ENCODE data around the gene CTTNBP2NL.

Gene CTTNBP2NL

DNA sequence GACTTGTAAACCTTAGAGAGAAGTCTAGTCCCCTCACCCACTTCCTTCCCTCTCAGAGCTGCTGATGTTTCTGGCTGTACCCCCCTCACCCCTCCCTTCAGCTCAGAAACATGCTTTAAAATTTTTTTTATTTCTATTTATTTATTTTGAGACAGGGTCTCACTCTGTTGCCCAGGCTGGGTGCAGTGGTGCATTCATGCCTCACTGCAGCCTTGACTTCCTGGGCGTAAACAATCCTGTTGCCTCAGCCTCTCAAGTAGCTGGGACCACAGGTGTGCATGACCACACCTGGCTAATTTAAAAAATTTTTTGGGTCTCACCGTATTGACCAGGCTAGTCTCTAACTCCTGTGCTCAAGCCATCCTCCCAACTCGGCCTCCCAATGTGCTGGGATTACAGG is 109.9 kb downstream of the CTTNBP2NL start:
- no peak overlapping the region for H3K4me3 Mint-ChIP-seq
- H3K27ac Mint-ChIP-seq: no peak overlapping the region
- DNase-seq (ENCODE audit: low spot score): no peak
- H3K27me3 Mint-ChIP-seq (ENCODE audit: low read depth): peaks cover 82% of the 10 kb centered on the region
- peaks cover 3% of the 10 kb centered on the region for H3K4me1 Mint-ChIP-seq (ENCODE audit: low read depth)
- no peaks in the 10 kb centered on the region for H3K9me3 Mint-ChIP-seq
- H3K36me3 Mint-ChIP-seq (ENCODE audit: low read depth): no peaks in the 10 kb centered on the region

DNA sequence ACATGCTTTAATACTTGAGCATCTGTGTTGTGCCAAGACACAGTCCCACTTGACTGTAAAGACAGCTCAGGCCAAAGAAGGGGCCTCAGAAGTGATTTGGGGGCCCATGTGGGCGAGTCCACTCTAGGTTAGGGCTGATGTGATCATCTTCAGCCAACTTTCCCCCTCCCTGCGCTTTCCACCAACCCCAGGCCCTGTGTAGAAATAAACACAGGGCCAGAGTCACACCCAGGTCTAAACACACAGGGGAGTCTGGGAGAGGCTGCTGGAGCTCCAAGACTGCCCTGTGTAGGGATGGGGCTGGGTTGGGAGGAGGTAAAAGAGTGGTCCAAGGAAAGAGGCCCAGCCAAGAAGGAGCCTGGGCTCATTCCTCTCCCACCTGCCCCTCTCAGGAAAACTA is 110.3 kb downstream of the CTTNBP2NL start:
- no peak for DNase-seq (ENCODE audit: low spot score)
- H3K27me3 Mint-ChIP-seq (ENCODE audit: low read depth): peaks cover 81% of the 10 kb centered on the region
- H3K4me1 Mint-ChIP-seq (ENCODE audit: low read depth): peaks cover 3% of the 10 kb centered on the region
- no peak overlapping the region for H3K27ac Mint-ChIP-seq
- no peaks in the 10 kb centered on the region for H3K9me3 Mint-ChIP-seq
- no peak overlapping the region for H3K4me3 Mint-ChIP-seq
- H3K36me3 Mint-ChIP-seq (ENCODE audit: low read depth): no peaks in the 10 kb centered on the region

DNA sequence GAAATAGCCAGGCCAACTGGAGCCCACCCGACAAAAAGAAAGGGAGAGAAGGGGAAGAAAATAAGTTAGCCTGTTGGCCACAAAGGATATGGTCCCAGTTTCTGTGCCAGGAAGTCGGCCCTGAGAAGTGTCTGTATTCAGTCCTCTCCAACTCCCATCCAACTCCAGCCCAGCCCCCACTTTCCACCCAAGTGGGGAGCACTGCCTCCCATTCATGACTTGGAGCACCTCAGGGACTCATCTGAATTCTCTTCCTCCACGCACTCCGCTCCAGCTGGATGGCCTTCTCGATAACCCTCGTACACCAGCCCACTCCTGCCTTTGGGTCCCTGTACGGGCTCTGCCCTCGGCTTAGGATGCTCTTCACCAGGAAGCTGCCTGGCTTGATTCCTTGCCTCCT is 110.7 kb downstream of the CTTNBP2NL start:
- DNase-seq (ENCODE audit: low spot score): no peak
- no peak overlapping the region for H3K27ac Mint-ChIP-seq
- H3K27me3 Mint-ChIP-seq (ENCODE audit: low read depth): peaks cover 81% of the 10 kb centered on the region
- H3K4me3 Mint-ChIP-seq: no peak overlapping the region
- peaks cover 3% of the 10 kb centered on the region for H3K4me1 Mint-ChIP-seq (ENCODE audit: low read depth)
- no peaks in the 10 kb centered on the region for H3K36me3 Mint-ChIP-seq (ENCODE audit: low read depth)
- no peaks in the 10 kb centered on the region for H3K9me3 Mint-ChIP-seq

DNA sequence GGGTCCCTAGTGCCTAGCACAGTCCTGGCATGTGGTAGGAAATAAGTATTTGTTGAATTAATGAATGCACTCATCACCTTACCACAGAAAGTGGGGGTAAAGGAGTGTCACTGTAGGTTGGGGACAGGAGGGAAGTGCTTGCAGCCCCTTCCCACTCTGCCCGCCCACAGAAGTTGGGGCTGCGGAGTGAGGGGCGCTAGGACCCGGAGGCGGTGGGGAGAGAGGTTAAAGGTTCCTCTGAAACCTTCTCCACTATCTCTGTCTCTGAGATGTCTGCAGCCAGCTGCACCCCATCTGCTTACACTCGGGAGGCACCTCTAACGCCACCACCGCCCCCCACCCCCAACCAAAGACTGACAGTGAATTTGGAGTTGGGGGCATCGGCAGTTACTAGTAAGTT is 111.3 kb downstream of the CTTNBP2NL start:
- no peak for DNase-seq (ENCODE audit: low spot score)
- H3K27ac Mint-ChIP-seq: no peak overlapping the region
- no peaks in the 10 kb centered on the region for H3K9me3 Mint-ChIP-seq
- peaks cover 84% of the 10 kb centered on the region for H3K27me3 Mint-ChIP-seq (ENCODE audit: low read depth)
- H3K4me1 Mint-ChIP-seq (ENCODE audit: low read depth): peaks cover 3% of the 10 kb centered on the region
- peak overlapping the region; percentile 81 for H3K4me3 Mint-ChIP-seq
- H3K36me3 Mint-ChIP-seq (ENCODE audit: low read depth): no peaks in the 10 kb centered on the region

DNA sequence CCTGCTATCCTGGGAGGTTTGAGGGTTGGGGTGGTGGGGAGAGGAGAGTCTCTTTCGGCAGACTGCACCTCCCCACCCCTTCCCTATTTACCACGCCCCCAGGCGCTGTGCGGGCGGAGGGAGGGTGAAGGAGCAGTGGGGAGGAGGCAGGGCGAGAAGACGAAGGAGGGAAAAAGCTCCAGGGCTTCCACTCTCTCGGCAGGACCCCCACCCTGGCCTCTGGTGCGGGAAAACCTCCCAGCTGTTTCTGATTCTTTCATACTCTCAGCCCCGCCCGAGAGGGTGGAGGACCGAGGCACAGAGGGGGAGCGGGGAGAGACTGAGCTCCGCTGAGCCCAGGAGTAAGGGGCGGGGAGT is 111.9 kb downstream of the CTTNBP2NL start:
- DNase-seq (ENCODE audit: low spot score): no peak
- Mint-ChIP-seq H3K27ac (no peak overlapping the region), H3K4me1 (ENCODE audit: low read depth) (peaks cover 3% of the 10 kb centered on the region), H3K9me3 (no peaks in the 10 kb centered on the region), H3K27me3 (ENCODE audit: low read depth) (peaks cover 78% of the 10 kb centered on the region), H3K4me3 (peak overlapping the region; percentile 81), H3K36me3 (ENCODE audit: low read depth) (no peaks in the 10 kb centered on the region)

DNA sequence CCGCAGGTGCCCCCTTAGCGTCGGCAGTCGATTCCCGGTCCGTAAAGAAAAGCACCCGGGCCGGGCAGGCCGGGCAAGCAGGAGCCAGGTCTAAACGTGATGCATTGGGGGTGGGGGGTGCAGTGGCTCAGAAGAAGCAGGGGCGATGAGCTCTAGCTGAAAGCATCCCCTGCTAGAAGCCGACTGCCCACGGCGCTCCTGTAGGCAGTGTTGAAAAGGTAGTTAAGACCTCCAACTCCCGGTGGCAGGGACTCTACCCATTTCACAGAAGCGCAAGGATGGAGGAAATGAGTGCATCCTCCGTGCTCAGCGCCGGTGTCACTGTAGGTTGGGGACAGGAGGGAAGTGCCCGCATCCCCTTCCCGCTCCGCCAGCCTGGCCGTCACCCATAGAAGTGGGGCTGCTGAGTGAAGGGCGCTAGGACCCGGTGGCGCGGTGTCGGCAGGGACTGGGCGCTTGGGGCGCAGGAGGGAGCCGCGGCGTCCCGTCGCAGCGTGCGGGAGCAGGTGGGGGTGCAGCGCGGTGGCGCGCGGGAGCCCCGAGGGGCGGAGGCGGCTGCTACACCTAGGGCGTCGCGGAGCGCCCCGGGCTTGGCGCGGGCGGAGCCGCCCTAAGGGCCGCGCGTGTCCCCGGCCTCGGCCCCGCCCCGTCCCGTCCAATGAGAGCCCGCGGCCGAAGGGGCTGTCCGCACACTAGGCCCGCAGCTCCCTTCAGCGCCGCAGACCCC is 112.4 kb downstream of the CTTNBP2NL start, which contains the start of gene WNT2B:
TSS of gene WNT2B (plus strand) at position 688 of the 727 bp plus-strand sequence. CDS start 298 bp downstream, outside the sequence.
- H3K4me3 Mint-ChIP-seq: peak within 1 kb of the TSS; percentile 81
- peaks cover 3% of the 10 kb centered on the region for H3K4me1 Mint-ChIP-seq (ENCODE audit: low read depth)
- DNase-seq (ENCODE audit: low spot score): peak; percentile 40
- H3K27ac Mint-ChIP-seq: no peak within 1 kb of the TSS
- no peaks in the 10 kb centered on the region for H3K36me3 Mint-ChIP-seq (ENCODE audit: low read depth)
- peaks cover 73% of the 10 kb centered on the region for H3K27me3 Mint-ChIP-seq (ENCODE audit: low read depth)
- H3K9me3 Mint-ChIP-seq: no peaks in the 10 kb centered on the region

DNA sequence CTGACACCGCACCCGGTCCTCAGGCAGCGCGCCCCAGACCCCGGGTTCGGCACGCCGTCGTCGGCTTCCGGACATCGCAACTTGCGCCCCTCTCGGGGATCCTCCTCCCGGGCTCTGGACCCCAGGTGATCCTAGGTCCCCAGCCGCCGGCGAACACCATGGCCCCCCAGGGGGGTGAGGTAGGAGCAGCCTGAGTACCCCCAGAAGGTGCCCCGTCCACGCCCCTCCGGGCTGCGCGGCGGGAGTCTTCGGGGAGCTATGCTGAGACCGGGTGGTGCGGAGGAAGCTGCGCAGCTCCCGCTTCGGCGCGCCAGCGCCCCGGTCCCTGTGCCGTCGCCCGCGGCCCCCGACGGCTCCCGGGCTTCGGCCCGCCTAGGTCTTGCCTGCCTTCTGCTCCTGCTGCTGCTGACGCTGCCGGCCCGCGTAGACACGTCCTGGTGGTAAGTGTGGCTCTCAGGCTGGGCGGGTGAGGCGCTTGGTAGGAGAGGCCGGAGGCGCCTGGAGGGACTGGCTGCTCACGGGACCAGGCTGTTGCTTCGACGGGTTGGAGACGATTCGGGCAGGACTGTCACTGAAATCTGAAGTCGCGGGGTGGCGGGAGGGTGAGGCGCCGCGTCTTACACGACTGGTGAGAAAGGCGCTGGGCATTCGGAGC is 113.1 kb downstream of the CTTNBP2NL start:
- Mint-ChIP-seq H3K4me1 (ENCODE audit: low read depth) (peaks cover 3% of the 10 kb centered on the region), H3K9me3 (no peaks in the 10 kb centered on the region), H3K27ac (no peak overlapping the region), H3K4me3 (peak overlapping the region; percentile 34), H3K36me3 (ENCODE audit: low read depth) (no peaks in the 10 kb centered on the region), H3K27me3 (ENCODE audit: low read depth) (peaks cover 67% of the 10 kb centered on the region)
- no peak for DNase-seq (ENCODE audit: low spot score)

DNA sequence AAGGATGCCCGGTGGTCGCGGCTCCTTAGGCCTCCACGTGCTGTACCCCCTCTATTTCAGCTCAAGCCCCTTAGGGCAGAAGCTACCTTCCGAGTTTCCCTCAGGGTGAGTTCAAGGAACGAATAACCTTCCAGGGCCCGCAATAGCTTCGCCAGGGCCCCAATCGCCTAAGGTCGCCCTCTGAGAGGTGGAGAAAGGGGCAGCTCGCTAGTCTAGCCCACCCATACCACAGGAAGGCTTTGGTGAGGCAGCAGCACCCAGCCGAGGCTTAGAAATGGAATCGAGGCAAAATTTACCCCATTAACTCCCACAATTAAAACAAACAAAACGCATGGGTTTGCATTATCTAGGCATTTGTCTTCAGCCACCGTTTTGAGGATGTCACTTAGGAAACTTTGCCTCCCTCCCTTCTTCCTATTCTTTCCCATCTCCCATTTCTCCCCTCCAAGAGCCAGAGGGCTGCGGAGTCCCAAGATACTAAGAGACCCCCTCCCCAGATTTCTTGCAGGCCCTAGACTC is 113.7 kb downstream of the CTTNBP2NL start:
- H3K9me3 Mint-ChIP-seq: no peaks in the 10 kb centered on the region
- H3K4me3 Mint-ChIP-seq: peak overlapping the region; percentile 47
- H3K36me3 Mint-ChIP-seq (ENCODE audit: low read depth): no peaks in the 10 kb centered on the region
- peaks cover 3% of the 10 kb centered on the region for H3K4me1 Mint-ChIP-seq (ENCODE audit: low read depth)
- H3K27me3 Mint-ChIP-seq (ENCODE audit: low read depth): peaks cover 61% of the 10 kb centered on the region
- no peak for DNase-seq (ENCODE audit: low spot score)
- no peak overlapping the region for H3K27ac Mint-ChIP-seq

DNA sequence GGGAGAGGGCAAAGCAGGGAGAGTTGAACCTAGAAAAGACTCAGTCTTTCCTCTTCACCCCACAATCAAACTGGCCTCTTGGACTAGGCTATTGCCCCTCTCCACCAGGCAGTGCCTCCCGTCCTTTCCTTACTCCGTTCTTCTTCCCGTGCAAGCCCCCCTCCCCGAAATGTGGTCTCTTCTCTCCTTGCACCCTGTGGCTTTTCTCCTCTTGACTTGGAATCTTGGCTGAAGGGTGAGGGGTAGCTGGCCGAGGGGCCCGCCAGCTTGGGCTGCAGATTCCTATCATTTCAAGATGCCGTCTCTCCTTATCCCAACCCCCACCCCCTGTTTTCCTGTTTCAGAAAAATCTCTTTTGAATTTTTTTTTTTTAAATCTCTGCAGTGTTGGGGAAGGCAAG is 114.3 kb downstream of the CTTNBP2NL start:
- peaks cover 3% of the 10 kb centered on the region for H3K4me1 Mint-ChIP-seq (ENCODE audit: low read depth)
- no peaks in the 10 kb centered on the region for H3K36me3 Mint-ChIP-seq (ENCODE audit: low read depth)
- no peak overlapping the region for H3K27ac Mint-ChIP-seq
- H3K27me3 Mint-ChIP-seq (ENCODE audit: low read depth): peaks cover 55% of the 10 kb centered on the region
- DNase-seq (ENCODE audit: low spot score): no peak
- H3K4me3 Mint-ChIP-seq: peak overlapping the region; percentile 47
- H3K9me3 Mint-ChIP-seq: no peaks in the 10 kb centered on the region
